Measurements from ENCODE around the gene CLDND2. TPM values are rescaled to one million over a fixed set of nuclear protein-coding genes. Genes with fewer than 3 reads are reported as not detected.

Gene CLDND2
- total RNA-seq, 1 experiment from 2014 or later: not detected

GRCh38 chr19:51365965-51366388 lies 2.8 kb downstream of the CLDND2 start, which contains the start of gene ETFB:
Gene ETFB (minus strand): TSS chr19:51366388. CDS start chr19:51366326, 62 bp downstream.
- no peak for DNase-seq
- Histone ChIP-seq H3K79me1 (ENCODE audit: insufficient read depth, low read depth, low read length, poor library complexity, severe bottlenecking) (no peaks in the 10 kb centered on the region), H2BK20ac (ENCODE audit: low read depth, low read length, poor library complexity, severe bottlenecking) (no peak within 1 kb of the TSS), H2BK15ac (ENCODE audit: low read depth, low read length) (no peak within 1 kb of the TSS), H3K23ac (ENCODE audit: insufficient read length, low read depth, low read length) (no peak within 1 kb of the TSS), H4K8ac (replicated peaks; ENCODE audit: insufficient read length, low read depth, low read length) (no peak within 1 kb of the TSS), H2BK12ac (ENCODE audit: insufficient read length, low read depth, low read length) (no peak within 1 kb of the TSS), H2BK5ac (ENCODE audit: insufficient read length, low read length) (no peak within 1 kb of the TSS), H2BK120ac (ENCODE audit: low read depth, low read length, poor library complexity, severe bottlenecking) (no peak within 1 kb of the TSS), H3K79me2 (ENCODE audit: insufficient read depth, low read length) (no peaks in the 10 kb centered on the region), H4K91ac (ENCODE audit: insufficient read length, low read depth, low read length) (no peak within 1 kb of the TSS), H3K23me2 (ENCODE audit: insufficient read length, low read depth, low read length, poor library complexity, severe bottlenecking) (peaks cover 21% of the 10 kb centered on the region), H3K56ac (ENCODE audit: insufficient read length, low read depth, low read length) (no peak within 1 kb of the TSS), H2AFZ (ENCODE audit: low read length) (no peak within 1 kb of the TSS), H3K27me3 (ENCODE audit: insufficient read depth, low read length) (no peaks in the 10 kb centered on the region), H2AK5ac (ENCODE audit: insufficient read length, low read length) (no peak within 1 kb of the TSS), H3K14ac (ENCODE audit: insufficient read depth, low read length) (no peak within 1 kb of the TSS; the same call in 1 of the 2 replicates), H3K4ac (ENCODE audit: low read depth, low read length) (no peak within 1 kb of the TSS), H3K27ac (ENCODE audit: insufficient read length, low read depth, low read length) (no peak within 1 kb of the TSS), H4K20me1 (ENCODE audit: control insufficient read depth, insufficient read depth, insufficient read length) (no peaks in the 10 kb centered on the region), H3K4me1 (ENCODE audit: insufficient read depth, low read length) (no peaks in the 10 kb centered on the region), H4K5ac (ENCODE audit: insufficient read length, low read depth, low read length) (no peak within 1 kb of the TSS), H3K9me3 (ENCODE audit: control insufficient read depth, low read depth, low read length) (no peaks in the 10 kb centered on the region), H3K18ac (ENCODE audit: insufficient read length, low read depth, low read length) (no peak within 1 kb of the TSS), H3T11ph (ENCODE audit: low read length) (no peak within 1 kb of the TSS), H3K4me2 (ENCODE audit: insufficient read depth, insufficient read length, low read length) (peak within 1 kb of the TSS; percentile 89), H3K9ac (ENCODE audit: extremely low read depth, insufficient read length, low read length) (peak within 1 kb of the TSS; percentile 62)
- no peaks in the 10 kb centered on the region for H3K9me3 Mint-ChIP-seq
- H3K27me3 Mint-ChIP-seq (ENCODE audit: low read depth): peaks cover 5% of the 10 kb centered on the region
- no peaks in the 10 kb centered on the region for H3K36me3 Mint-ChIP-seq (ENCODE audit: insufficient read depth in 1 of 3, low read depth in 3 of 3)
- H3K4me3 Mint-ChIP-seq: peak within 1 kb of the TSS; percentile 95 to 100
- peaks cover 36 to 40% of the 10 kb centered on the region in 2 experiments for H3K4me1 Mint-ChIP-seq
- no CpG with 5 or more reads among the region's 27 CpGs for WGBS (ENCODE audit: extremely low coverage, insufficient read length, low lambda C conversion rate)
- TF ChIP-seq CTCF (conservative IDR thresholded peaks at IDR 0.05): no peak
- peak within 1 kb of the TSS; percentile 92 to 98 (median 97) for H3K27ac Mint-ChIP-seq

Data from H9 (cell line).